ENCODE measurements around the gene ZNF783.
"Not testable (repeated sequence)": the region's sequence is repeated elsewhere in the genome, so short reads cannot be mapped to it uniquely, and the experiment has no call there.

Gene ZNF783

DNA sequence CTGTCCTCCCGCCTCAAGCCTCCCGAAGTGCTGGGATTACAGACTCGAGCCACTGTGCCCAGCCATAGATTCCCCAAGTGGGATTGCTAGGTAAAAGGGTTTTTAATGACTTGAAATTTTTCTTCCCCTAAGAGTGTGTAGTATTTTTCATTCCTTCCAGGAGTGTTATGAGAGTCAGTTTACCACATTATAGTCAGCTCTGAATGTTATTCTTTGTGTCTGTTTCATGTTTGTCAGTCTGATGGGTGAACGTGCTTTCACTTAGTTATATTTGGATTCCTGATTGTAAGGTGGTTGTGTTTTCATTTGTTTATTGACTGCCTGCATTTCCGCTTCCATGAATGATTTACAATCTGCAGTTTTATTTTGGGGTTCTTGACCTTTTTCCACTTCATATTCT lies 16.3 kb upstream of the ZNF783 start:
- no peak for ATAC-seq (ENCODE audit: low read depth)
- H3K4me3 ChIP-seq (ENCODE audit: severe bottlenecking) = no peak overlapping the region
- no peak for DNase-seq (ENCODE audit: low spot score)
- peaks cover 29% of the 10 kb centered on the region for H3K36me3 ChIP-seq (ENCODE audit: low read depth)
- no peaks in the 10 kb centered on the region for H3K4me1 ChIP-seq (ENCODE audit: insufficient read depth, poor library complexity, severe bottlenecking)
- H3K27ac ChIP-seq (ENCODE audit: poor library complexity, severe bottlenecking) = no peak overlapping the region
- peaks cover 8% of the 10 kb centered on the region for H3K9me3 ChIP-seq (ENCODE audit: severe bottlenecking)
- TF ChIP-seq, protein P1, sequence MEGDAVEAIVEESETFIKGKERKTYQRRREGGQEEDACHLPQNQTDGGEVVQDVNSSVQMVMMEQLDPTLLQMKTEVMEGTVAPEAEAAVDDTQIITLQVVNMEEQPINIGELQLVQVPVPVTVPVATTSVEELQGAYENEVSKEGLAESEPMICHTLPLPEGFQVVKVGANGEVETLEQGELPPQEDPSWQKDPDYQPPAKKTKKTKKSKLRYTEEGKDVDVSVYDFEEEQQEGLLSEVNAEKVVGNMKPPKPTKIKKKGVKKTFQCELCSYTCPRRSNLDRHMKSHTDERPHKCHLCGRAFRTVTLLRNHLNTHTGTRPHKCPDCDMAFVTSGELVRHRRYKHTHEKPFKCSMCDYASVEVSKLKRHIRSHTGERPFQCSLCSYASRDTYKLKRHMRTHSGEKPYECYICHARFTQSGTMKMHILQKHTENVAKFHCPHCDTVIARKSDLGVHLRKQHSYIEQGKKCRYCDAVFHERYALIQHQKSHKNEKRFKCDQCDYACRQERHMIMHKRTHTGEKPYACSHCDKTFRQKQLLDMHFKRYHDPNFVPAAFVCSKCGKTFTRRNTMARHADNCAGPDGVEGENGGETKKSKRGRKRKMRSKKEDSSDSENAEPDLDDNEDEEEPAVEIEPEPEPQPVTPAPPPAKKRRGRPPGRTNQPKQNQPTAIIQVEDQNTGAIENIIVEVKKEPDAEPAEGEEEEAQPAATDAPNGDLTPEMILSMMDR (IDR thresholded peaks at IDR 0.05; ENCODE audit: poor library complexity, severe bottlenecking) = no peak
- no peaks in the 10 kb centered on the region for H3K27me3 ChIP-seq (ENCODE audit: insufficient read depth, poor library complexity, severe bottlenecking)

DNA sequence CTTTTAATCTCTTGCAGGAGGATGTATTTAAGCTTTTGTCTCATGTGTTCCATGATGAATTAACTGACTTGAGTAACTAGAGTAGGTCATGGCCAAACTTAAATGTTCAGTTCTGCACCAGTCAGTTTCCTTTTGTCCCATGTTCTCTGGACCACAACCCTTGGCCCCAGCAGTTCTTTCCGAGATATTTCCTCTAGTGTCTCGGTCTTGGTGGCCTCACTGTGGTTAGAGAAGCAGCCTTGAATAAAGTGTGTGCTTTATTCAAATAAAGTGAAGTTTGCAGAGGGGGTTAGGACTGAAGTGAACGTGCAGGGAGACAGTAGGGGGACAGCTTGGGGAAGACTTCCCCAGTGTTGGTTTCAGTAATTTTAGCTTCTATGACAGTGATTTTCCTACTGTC lies 13.2 kb upstream of the ZNF783 start:
- no peak for DNase-seq (ENCODE audit: low spot score)
- Histone ChIP-seq H3K4me1 (ENCODE audit: insufficient read depth, poor library complexity, severe bottlenecking) (no peaks in the 10 kb centered on the region), H3K27me3 (ENCODE audit: insufficient read depth, poor library complexity, severe bottlenecking) (no peaks in the 10 kb centered on the region), H3K4me3 (ENCODE audit: severe bottlenecking) (no peak overlapping the region), H3K27ac (ENCODE audit: poor library complexity, severe bottlenecking) (no peak overlapping the region), H3K36me3 (ENCODE audit: low read depth) (peaks cover 43% of the 10 kb centered on the region), H3K9me3 (ENCODE audit: severe bottlenecking) (no peaks in the 10 kb centered on the region)
- TF ChIP-seq, protein P1 (IDR thresholded peaks at IDR 0.05; ENCODE audit: poor library complexity, severe bottlenecking) = no peak
- ATAC-seq (ENCODE audit: low read depth) = no peak

DNA sequence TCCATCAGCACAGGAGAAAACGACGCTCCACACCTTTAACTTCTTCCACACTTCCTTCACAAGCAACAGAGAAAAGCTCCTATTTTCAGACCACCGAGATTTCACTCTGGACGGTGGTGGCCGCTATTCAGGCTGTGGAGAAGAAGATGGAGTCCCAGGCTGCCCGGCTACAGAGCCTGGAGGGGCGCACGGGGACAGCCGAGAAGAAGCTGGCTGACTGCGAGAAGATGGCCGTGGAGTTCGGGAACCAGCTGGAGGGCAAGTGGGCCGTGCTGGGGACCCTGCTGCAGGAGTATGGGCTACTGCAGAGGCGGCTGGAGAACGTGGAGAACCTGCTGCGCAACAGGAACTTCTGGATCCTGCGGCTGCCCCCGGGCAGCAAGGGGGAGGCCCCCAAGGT lies 11.8 kb upstream of the ZNF783 start:
- H3K27ac ChIP-seq (ENCODE audit: poor library complexity, severe bottlenecking); H3K4me1 ChIP-seq (ENCODE audit: insufficient read depth, poor library complexity, severe bottlenecking); H3K4me3 ChIP-seq (ENCODE audit: severe bottlenecking); H3K27me3 ChIP-seq (ENCODE audit: insufficient read depth, poor library complexity, severe bottlenecking); H3K9me3 ChIP-seq (ENCODE audit: severe bottlenecking); DNase-seq (ENCODE audit: low spot score); ATAC-seq (ENCODE audit: low read depth): not testable (repeated sequence)
- peaks cover 55% of the 10 kb centered on the region for H3K36me3 ChIP-seq (ENCODE audit: low read depth)

DNA sequence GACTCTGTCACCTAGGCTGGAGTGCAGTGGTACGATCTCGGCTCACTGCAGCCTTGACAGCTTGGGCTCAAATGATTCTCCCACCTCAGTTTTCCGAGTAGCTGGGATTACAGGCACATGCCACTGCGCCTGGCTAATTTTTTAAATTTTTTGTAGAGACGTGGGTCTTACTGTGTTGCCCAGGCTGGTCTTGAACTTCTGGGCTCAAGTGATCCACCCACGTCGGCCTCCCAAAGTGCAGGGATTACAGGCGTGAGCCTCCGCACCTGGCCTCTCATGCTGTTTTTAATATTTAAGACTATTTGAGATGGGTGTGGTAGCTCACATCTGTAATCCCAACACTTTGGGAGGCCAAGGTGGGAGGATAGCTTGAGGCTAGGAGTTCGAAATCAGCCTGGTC lies 10.5 kb upstream of the ZNF783 start:
- H3K36me3 ChIP-seq (ENCODE audit: low read depth) = peaks cover 52% of the 10 kb centered on the region
- not testable (repeated sequence) for ATAC-seq (ENCODE audit: low read depth); H3K4me3 ChIP-seq (ENCODE audit: severe bottlenecking); DNase-seq (ENCODE audit: low spot score); H3K27me3 ChIP-seq (ENCODE audit: insufficient read depth, poor library complexity, severe bottlenecking); H3K27ac ChIP-seq (ENCODE audit: poor library complexity, severe bottlenecking); H3K4me1 ChIP-seq (ENCODE audit: insufficient read depth, poor library complexity, severe bottlenecking); H3K9me3 ChIP-seq (ENCODE audit: severe bottlenecking)

DNA sequence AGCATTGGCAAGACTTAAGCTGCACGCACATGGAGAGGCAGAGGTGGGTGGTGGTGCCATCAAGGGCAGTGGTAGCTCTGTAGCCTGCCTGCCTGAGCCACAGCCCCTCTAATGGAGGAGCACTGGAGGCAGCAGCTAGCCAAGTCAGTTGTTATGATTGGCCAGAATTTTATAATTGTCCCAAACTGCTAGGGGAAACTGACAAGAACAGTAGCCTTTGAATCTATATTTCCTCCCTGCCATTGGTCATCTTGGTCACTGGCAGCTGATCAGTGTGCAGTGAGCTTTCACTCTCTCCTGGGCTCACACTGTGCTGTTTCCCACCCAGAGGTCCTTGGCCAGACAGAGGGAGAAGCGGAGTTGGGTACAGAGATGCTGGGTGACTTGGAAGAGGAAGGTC lies 9.6 kb upstream of the ZNF783 start:
- H3K4me3 ChIP-seq (ENCODE audit: severe bottlenecking) = no peak overlapping the region
- H3K27ac ChIP-seq (ENCODE audit: poor library complexity, severe bottlenecking) = no peak overlapping the region
- DNase-seq (ENCODE audit: low spot score) (no peak), ATAC-seq (ENCODE audit: low read depth) (no peak)
- no peaks in the 10 kb centered on the region for H3K9me3 ChIP-seq (ENCODE audit: severe bottlenecking)
- TF ChIP-seq, protein P1 (IDR thresholded peaks at IDR 0.05; ENCODE audit: poor library complexity, severe bottlenecking) = no peak
- no peaks in the 10 kb centered on the region for H3K27me3 ChIP-seq (ENCODE audit: insufficient read depth, poor library complexity, severe bottlenecking)
- peaks cover 52% of the 10 kb centered on the region for H3K36me3 ChIP-seq (ENCODE audit: low read depth)
- peaks cover 2% of the 10 kb centered on the region for H3K4me1 ChIP-seq (ENCODE audit: insufficient read depth, poor library complexity, severe bottlenecking)

DNA sequence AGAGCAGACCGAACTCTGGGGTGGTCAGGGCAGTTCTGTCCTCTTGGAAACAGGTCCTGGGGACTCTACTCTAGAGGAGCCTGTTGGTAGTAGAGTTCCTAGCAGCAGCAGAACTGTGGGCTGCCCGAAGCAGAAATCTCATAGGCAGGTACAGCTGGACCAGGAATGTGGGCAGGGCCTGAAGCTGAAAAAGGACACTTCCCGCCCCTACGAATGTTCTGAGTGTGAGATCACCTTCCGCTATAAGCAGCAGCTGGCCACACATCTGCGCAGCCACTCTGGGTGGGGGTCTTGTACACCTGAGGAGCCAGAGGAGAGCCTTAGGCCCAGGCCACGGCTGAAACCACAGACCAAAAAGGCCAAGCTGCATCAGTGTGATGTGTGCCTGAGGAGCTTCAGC lies 8.3 kb upstream of the ZNF783 start:
- TF ChIP-seq, protein P1 (IDR thresholded peaks at IDR 0.05; ENCODE audit: poor library complexity, severe bottlenecking) = no peak
- no peak overlapping the region for H3K27ac ChIP-seq (ENCODE audit: poor library complexity, severe bottlenecking)
- H3K27me3 ChIP-seq (ENCODE audit: insufficient read depth, poor library complexity, severe bottlenecking) = no peaks in the 10 kb centered on the region
- peaks cover 52% of the 10 kb centered on the region for H3K36me3 ChIP-seq (ENCODE audit: low read depth)
- H3K4me3 ChIP-seq (ENCODE audit: severe bottlenecking) = no peak overlapping the region
- H3K4me1 ChIP-seq (ENCODE audit: insufficient read depth, poor library complexity, severe bottlenecking) = peaks cover 4% of the 10 kb centered on the region
- no peak for ATAC-seq (ENCODE audit: low read depth)
- DNase-seq (ENCODE audit: low spot score) = no peak
- no peaks in the 10 kb centered on the region for H3K9me3 ChIP-seq (ENCODE audit: severe bottlenecking)
